BE2C (cell line): ENCODE results near the gene IFT80.
"Not testable (repeated sequence)": the region's sequence is repeated elsewhere in the genome, so short reads cannot be mapped to it uniquely, and the experiment has no call there.

Experiments
- DNase-seq: peaks from one replicate; pipeline ENCODE4 v3.0.0-alpha.2; 2020
- H3K27me3 ChIP-seq: fragments of 250-450 bp; sonication (Bioruptor Pico); 2 replicates; pipeline ENCODE4 v1.5.1; 2020; ENCODE audit warnings: mild to moderate bottlenecking
- H3K36me3 ChIP-seq: fragments of 250-450 bp; sonication (Bioruptor Pico); 2 replicates; pipeline ENCODE4 v1.5.1; 2020; ENCODE audit warnings: mild to moderate bottlenecking
- H3K4me1 ChIP-seq: fragments of 250-450 bp; sonication (Bioruptor Pico); 2 replicates; pipeline ENCODE4 v1.5.1; 2020
- H3K4me3 ChIP-seq: 2 replicates; pipeline ENCODE4 v1.5.1; 2011; ENCODE audit warnings: low read depth, low read length
- H3K9me3 ChIP-seq: fragments of 250-450 bp; sonication (Bioruptor Pico); 2 replicates; pipeline ENCODE4 v1.5.1; 2020
- CTCF ChIP-seq: IDR thresholded peaks from 2 replicates; pipeline ENCODE4 v1.5.1; 2012; ENCODE audit warnings: mild to moderate bottlenecking, low read depth, low read length

The IFT80 gene

GRCh38 chr3:160340351-160340750, 58.7 kb downstream of the IFT80 start:
- TF ChIP-seq CTCF, result no peak
- Histone ChIP-seq H3K9me3 (no peaks in the 10 kb centered on the region), H3K36me3 (no peaks in the 10 kb centered on the region), H3K27me3 (no peaks in the 10 kb centered on the region), H3K4me1 (no peaks in the 10 kb centered on the region), H3K4me3 (no peak overlapping the region)
- no peak for DNase-seq

- Histone ChIP-seq H3K4me1 (peaks cover 16% of the 10 kb centered on the region), H3K27me3 (no peaks in the 10 kb centered on the region), H3K4me3 (no peak overlapping the region), H3K9me3 (no peaks in the 10 kb centered on the region), H3K36me3 (no peaks in the 10 kb centered on the region)
- no peak for TF ChIP-seq CTCF
- DNase-seq, result no peak
These were observed 67.7 kb downstream of the IFT80 start for GRCh38 chr3:160331127-160331937.

GRCh38 chr3:160330690-160331089, 68.3 kb downstream of the IFT80 start:
- Histone ChIP-seq H3K4me3 (no peak overlapping the region), H3K4me1 (peaks cover 16% of the 10 kb centered on the region), H3K27me3 (no peaks in the 10 kb centered on the region), H3K9me3 (no peaks in the 10 kb centered on the region), H3K36me3 (no peaks in the 10 kb centered on the region)
- DNase-seq, result no peak
- TF ChIP-seq CTCF, result no peak

- Histone ChIP-seq H3K36me3 (no peaks in the 10 kb centered on the region), H3K27me3 (no peaks in the 10 kb centered on the region), H3K4me1 (peaks cover 16% of the 10 kb centered on the region), H3K4me3 (no peak overlapping the region), H3K9me3 (no peaks in the 10 kb centered on the region)
- no peak for TF ChIP-seq CTCF
- DNase-seq, result no peak
These were observed 68.9 kb downstream of the IFT80 start for GRCh38 chr3:160330109-160330508.

GRCh38 chr3:160326286-160326685, 72.7 kb downstream of the IFT80 start:
- H3K4me3 ChIP-seq, H3K36me3 ChIP-seq, H3K9me3 ChIP-seq, DNase-seq, H3K27me3 ChIP-seq: not testable (repeated sequence)
- H3K4me1 ChIP-seq, result peaks cover 15% of the 10 kb centered on the region

- not testable (repeated sequence) for H3K9me3 ChIP-seq, H3K4me3 ChIP-seq, DNase-seq, H3K27me3 ChIP-seq, H3K4me1 ChIP-seq, H3K36me3 ChIP-seq
These were observed 77.2 kb downstream of the IFT80 start for GRCh38 chr3:160321821-160322220.

- Histone ChIP-seq H3K4me3 (no peak overlapping the region), H3K9me3 (no peaks in the 10 kb centered on the region), H3K4me1 (no peaks in the 10 kb centered on the region; the same call in 1 of the 2 replicates), H3K27me3 (no peaks in the 10 kb centered on the region), H3K36me3 (no peaks in the 10 kb centered on the region; the same call in 1 of the 2 replicates)
- no peak for DNase-seq
- no peak for TF ChIP-seq CTCF
These were observed 79.7 kb downstream of the IFT80 start for GRCh38 chr3:160319322-160319721.
